Activated CD4-positive, alpha-beta T cell treated with anti-CD3 and anti-CD28 coated beads, Interleukin-2, amount 10 ng/mL, durations not matched to agents 24 days and 14 days (primary cell): ENCODE data around the gene STUB1. TPM values are rescaled to one million over a fixed set of nuclear protein-coding genes. Genes with fewer than 3 reads are reported as not detected.
A peak's percentile ranks its signal among the peaks of the same experiment; 100 is the strongest.

Experiments
- DNase-seq: peaks from one replicate; pipeline ENCODE4 v3.0.0; 2022
- H3K27ac Mint-ChIP-seq: one replicate; pipeline ENCODE4 v1.8.0; 2022; ENCODE audit warnings: mild to moderate bottlenecking, mixed read lengths
- H3K27me3 Mint-ChIP-seq: one replicate; pipeline ENCODE4 v1.8.0; 2022; ENCODE audit warnings: mixed read lengths
- H3K36me3 Mint-ChIP-seq: one replicate; pipeline ENCODE4 v1.8.0; 2022; ENCODE audit warnings: low read depth, mild to moderate bottlenecking, mixed read lengths
- H3K4me1 Mint-ChIP-seq: one replicate; pipeline ENCODE4 v1.8.0; 2021; ENCODE audit warnings: mixed read lengths
- H3K4me3 Mint-ChIP-seq: one replicate; pipeline ENCODE4 v1.8.0; 2022; ENCODE audit warnings: mild to moderate bottlenecking, moderate library complexity, mixed read lengths
- H3K9me3 Mint-ChIP-seq: one replicate; pipeline ENCODE4 v1.8.0; 2021; ENCODE audit warnings: mixed read lengths
- intact Hi-C: fragments of 100-400 bp; cut with micrococcal nuclease; formaldehyde crosslinking; loops from one replicate; pipeline ENCODE4 v1.15.1; 2023
- total RNA-seq: library from RNA; stranded (reverse); gene quantifications from 2 replicates; pipeline ENCODE4 v1.2.3, GENCODE V29; 2022

STUB1 gene
- total RNA-seq, 1 donor from 2014 or later, result 93.8 TPM

DNA sequence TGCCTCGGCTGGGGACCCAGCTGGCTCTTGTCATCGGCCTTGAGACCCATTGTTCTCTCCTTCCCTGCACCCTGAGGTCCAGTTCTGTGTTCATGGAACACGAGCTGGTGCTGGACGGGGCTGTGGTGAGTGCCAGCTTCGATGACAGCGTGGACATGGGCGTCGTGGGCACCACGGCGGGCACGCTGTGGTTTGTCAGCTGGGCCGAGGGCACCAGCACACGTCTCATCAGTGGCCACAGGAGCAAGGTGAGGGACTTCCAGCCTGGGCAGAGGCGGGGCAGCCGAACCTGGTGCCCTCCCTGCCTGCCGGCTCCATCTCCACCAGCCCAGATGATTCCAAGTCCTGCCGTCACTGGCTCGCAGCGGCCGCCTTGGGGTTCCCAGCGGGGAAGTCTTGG is 17.6 kb upstream of the STUB1 start:
- Mint-ChIP-seq H3K9me3 (no peaks in the 10 kb centered on the region), H3K4me1 (peaks cover 4% of the 10 kb centered on the region), H3K27me3 (no peaks in the 10 kb centered on the region), H3K4me3 (no peak overlapping the region), H3K27ac (no peak overlapping the region), H3K36me3 (peaks cover 2% of the 10 kb centered on the region)
- intact Hi-C loops, result loop anchor here (10.0 kb wide), 1 partner anchor 98 kb away; the partner anchor contains the start of genes NHLRC4, PIGQ and PRR35
- DNase-seq, result no peak

DNA sequence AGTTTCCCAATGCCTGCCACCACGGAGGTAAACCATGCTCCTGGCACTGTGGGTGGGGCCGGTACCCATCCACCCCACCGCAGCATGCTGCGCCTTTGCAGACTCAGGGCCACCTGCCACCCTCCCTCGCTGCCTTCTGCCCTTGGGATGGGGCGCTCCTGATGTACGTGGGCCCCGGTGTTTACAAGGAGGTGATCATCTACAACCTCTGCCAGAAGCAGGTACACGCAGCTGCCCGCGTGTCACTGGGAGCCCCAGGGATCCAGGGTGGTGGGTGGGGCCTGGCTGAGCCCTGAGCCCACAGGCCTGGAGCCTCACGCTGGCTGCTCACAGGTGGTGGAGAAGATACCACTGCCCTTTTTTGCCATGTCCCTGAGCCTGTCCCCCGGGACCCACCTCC is 13.6 kb upstream of the STUB1 start:
- peaks cover 4% of the 10 kb centered on the region for H3K4me1 Mint-ChIP-seq
- no peak for DNase-seq
- H3K4me3 Mint-ChIP-seq, result no peak overlapping the region
- H3K36me3 Mint-ChIP-seq, result peaks cover 15% of the 10 kb centered on the region
- H3K9me3 Mint-ChIP-seq, result no peaks in the 10 kb centered on the region
- no peaks in the 10 kb centered on the region for H3K27me3 Mint-ChIP-seq
- intact Hi-C loops, result loop anchor here (10.0 kb wide), 1 partner anchor 102 kb away; the partner anchor contains the start of genes NHLRC4, PIGQ and PRR35
- no peak overlapping the region for H3K27ac Mint-ChIP-seq

- no peaks in the 10 kb centered on the region for H3K27me3 Mint-ChIP-seq
- peaks cover 15% of the 10 kb centered on the region for H3K36me3 Mint-ChIP-seq
- intact Hi-C loops, result loop anchor here (10.0 kb wide), 1 partner anchor 102 kb away; the partner anchor contains the start of genes NHLRC4, PIGQ and PRR35
- peak overlapping the region; percentile 84 for H3K4me3 Mint-ChIP-seq
- DNase-seq, result no peak
- peak overlapping the region; percentile 92 for H3K27ac Mint-ChIP-seq
- peaks cover 4% of the 10 kb centered on the region for H3K4me1 Mint-ChIP-seq
- no peaks in the 10 kb centered on the region for H3K9me3 Mint-ChIP-seq
These were observed 13.0 kb upstream of the STUB1 start for GRCh38 chr16:667113-667779.

DNA sequence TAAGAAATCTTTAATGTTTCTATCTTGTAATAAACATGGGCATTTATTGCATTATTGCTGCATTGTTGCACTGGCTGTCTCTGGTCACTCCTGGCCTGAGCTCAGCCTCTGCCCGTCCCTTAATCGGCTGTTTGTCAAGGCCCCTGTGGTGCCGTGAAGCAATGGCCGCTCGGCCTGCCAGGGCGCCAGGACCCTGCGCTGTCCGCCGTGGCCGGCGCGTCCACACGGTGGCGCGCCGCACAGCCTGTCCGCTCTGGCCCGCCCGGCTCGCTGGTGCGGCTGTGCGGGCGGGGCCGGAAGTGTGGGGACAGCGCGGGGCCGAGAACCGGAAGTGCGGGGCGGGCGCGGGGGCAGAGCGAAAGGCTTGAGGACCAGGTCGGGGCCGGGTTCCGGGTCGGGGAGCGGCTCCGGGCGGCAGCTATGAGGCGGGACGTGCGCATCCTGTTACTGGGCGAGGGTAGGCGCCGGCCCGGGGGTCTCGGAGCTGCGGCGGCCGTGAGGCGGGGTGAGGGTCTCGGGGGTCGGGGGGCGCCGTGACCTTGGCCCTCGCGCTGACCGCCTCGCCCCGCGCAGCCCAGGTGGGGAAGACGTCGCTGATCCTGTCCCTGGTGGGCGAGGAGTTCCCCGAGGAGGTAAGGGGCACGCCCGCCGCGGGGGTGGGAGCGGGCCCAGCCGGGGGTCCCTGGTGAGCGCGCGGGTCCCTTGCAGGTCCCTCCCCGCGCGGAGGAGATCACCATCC is 12.3 kb upstream of the STUB1 start, which contains the start of gene RHOT2:
Gene RHOT2 (plus strand): TSS at position 353 of the 739 bp plus-strand sequence. CDS start 68 bp downstream, at position 421.
- intact Hi-C loops, result loop anchor here (1.0 to 10.0 kb wide), 2 partner anchors 11 to 103 kb away; partner anchors contain the start of genes NHLRC4, PIGQ and PRR35
- H3K27ac Mint-ChIP-seq, result peak within 1 kb of the TSS; percentile 92
- DNase-seq, result peak; percentile 99
- no peaks in the 10 kb centered on the region for H3K27me3 Mint-ChIP-seq
- peaks cover 4% of the 10 kb centered on the region for H3K4me1 Mint-ChIP-seq
- H3K9me3 Mint-ChIP-seq, result no peaks in the 10 kb centered on the region
- peaks cover 17% of the 10 kb centered on the region for H3K36me3 Mint-ChIP-seq
- peak within 1 kb of the TSS; percentile 84 for H3K4me3 Mint-ChIP-seq

DNA sequence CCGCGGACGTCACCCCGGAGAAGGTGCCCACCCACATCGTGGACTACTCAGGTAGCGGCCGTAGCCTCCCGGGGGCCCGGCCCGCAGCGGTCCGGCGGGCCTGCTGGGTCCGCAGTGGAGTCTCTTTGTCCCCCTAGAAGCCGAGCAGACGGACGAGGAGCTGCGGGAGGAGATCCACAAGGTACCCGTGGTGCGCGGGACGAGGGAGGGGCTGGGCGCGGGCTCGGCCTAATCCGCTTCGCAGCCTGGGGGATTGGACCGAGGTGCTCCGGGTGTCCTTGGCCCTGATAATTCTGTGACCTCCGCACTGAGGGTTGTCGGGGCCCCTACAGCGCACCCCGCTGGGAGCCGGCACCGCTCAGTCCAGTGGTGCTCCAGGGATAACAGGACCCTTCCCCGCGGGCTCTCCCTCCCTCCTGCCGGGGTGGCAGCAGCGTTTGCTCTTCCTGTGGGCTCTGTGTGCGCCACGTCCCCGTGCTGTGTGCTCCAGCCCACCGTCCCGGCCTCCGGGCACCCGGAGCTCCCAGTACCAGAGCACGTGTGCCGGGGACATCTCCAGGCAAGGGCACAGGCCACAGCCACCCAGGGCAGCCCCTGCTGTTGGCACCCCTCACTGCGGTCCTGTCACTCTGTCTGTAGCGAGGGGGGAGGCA is 11.6 kb upstream of the STUB1 start:
- peaks cover 4% of the 10 kb centered on the region for H3K4me1 Mint-ChIP-seq
- H3K27me3 Mint-ChIP-seq, result no peaks in the 10 kb centered on the region
- H3K9me3 Mint-ChIP-seq, result no peaks in the 10 kb centered on the region
- H3K4me3 Mint-ChIP-seq, result peak overlapping the region; percentile 84
- H3K36me3 Mint-ChIP-seq, result peaks cover 20% of the 10 kb centered on the region
- intact Hi-C loops, result loop anchor here (1.0 to 10.0 kb wide), 2 partner anchors 11 to 104 kb away; partner anchors contain the start of genes NHLRC4, PIGQ and PRR35
- DNase-seq, result peak; percentile 72
- peak overlapping the region; percentile 76 for H3K27ac Mint-ChIP-seq

- Mint-ChIP-seq H3K9me3 (no peaks in the 10 kb centered on the region), H3K36me3 (peaks cover 22% of the 10 kb centered on the region), H3K4me1 (peaks cover 4% of the 10 kb centered on the region), H3K27ac (no peak overlapping the region), H3K4me3 (peak overlapping the region; percentile 84), H3K27me3 (no peaks in the 10 kb centered on the region)
- no peak for DNase-seq
- intact Hi-C loops, result loop anchor here (10.0 kb wide), 1 partner anchor 105 kb away; the partner anchor contains the start of genes NHLRC4, PIGQ and PRR35
These were observed 10.5 kb upstream of the STUB1 start for GRCh38 chr16:669666-670065.

- no peak for DNase-seq
- Mint-ChIP-seq H3K9me3 (no peaks in the 10 kb centered on the region), H3K4me1 (peaks cover 5% of the 10 kb centered on the region), H3K27ac (no peak overlapping the region), H3K36me3 (peaks cover 24% of the 10 kb centered on the region), H3K4me3 (peak overlapping the region; percentile 84), H3K27me3 (peaks cover 5% of the 10 kb centered on the region)
- intact Hi-C loops, result no loop called here
These were observed 9.5 kb upstream of the STUB1 start for GRCh38 chr16:670485-671352.

DNA sequence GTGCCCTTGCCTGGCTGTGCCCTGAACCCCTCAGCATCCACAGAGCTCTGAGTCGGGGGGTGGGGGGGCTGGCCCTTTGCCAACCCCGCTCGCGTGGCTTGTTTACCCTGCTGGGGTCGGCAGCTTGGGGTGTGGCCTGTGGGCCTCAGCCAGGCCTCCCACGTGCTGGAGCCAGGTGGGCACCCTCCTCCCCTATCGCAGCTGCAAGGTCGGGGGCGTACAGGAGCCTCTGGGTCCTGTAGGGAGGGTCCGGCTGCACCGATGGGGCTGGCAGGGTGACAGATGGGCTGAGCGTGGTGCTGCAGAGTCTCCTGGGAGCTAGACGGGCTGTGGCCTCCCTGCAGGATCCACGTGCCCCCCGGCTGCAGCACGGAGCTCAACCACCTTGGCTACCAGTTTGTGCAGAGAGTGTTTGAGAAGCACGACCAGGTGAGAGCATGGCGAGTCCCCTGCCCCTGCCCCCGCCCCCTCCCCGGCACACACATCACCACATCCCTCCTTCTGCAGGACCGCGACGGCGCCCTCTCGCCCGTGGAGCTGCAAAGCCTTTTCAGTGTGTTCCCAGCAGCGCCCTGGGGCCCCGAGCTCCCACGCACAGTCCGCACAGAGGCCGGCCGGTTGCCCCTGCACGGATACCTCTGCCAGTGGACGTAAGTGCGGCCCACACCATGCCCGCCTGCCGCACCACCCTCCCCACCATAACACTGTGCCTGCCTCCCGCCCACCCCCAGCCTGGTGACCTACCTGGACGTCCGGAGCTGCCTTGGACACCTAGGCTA is 8.7 kb upstream of the STUB1 start:
- Mint-ChIP-seq H3K9me3 (no peaks in the 10 kb centered on the region), H3K27ac (no peak overlapping the region), H3K4me3 (no peak overlapping the region), H3K36me3 (peaks cover 24% of the 10 kb centered on the region), H3K4me1 (peaks cover 5% of the 10 kb centered on the region), H3K27me3 (peaks cover 5% of the 10 kb centered on the region)
- intact Hi-C loops, result no loop called here
- no peak for DNase-seq

GRCh38 chr16:672371-672770 is 7.8 kb upstream of the STUB1 start:
- intact Hi-C loops, result no loop called here
- Mint-ChIP-seq H3K27me3 (peaks cover 5% of the 10 kb centered on the region), H3K4me3 (no peak overlapping the region), H3K4me1 (peaks cover 5% of the 10 kb centered on the region), H3K9me3 (no peaks in the 10 kb centered on the region), H3K36me3 (peaks cover 24% of the 10 kb centered on the region), H3K27ac (no peak overlapping the region)
- no peak for DNase-seq

DNA sequence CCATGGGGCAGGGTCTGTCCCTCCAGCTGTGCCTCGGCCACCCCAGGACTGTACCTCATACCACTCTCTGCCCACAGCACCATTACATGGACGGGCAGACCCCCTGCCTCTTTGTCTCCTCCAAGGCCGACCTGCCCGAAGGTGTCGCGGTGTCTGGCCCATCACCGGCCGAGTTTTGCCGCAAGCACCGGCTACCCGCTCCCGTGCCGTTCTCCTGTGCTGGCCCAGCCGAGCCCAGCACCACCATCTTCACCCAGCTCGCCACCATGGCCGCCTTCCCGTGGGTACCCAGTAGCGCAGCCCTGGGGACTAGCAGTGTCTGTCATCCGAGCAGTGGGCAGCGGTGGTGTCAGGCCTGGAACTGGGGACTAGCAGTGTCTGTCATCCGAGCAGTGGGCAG is 7.4 kb upstream of the STUB1 start:
- Mint-ChIP-seq H3K36me3 (peaks cover 21% of the 10 kb centered on the region), H3K4me3 (no peak overlapping the region), H3K9me3 (no peaks in the 10 kb centered on the region), H3K27me3 (peaks cover 5% of the 10 kb centered on the region), H3K4me1 (peaks cover 3% of the 10 kb centered on the region), H3K27ac (no peak overlapping the region)
- DNase-seq, result no peak
- intact Hi-C loops, result no loop called here

- Mint-ChIP-seq H3K9me3 (no peaks in the 10 kb centered on the region), H3K36me3 (peaks cover 19% of the 10 kb centered on the region), H3K4me1 (peaks cover 3% of the 10 kb centered on the region), H3K27me3 (peaks cover 5% of the 10 kb centered on the region), H3K4me3 (no peak overlapping the region), H3K27ac (no peak overlapping the region)
- DNase-seq, result no peak
- intact Hi-C loops, result no loop called here
These were observed 6.7 kb upstream of the STUB1 start for GRCh38 chr16:673399-673991.

GRCh38 chr16:674214-674881 is 5.9 kb upstream of the STUB1 start:
- DNase-seq, result no peak
- H3K9me3 Mint-ChIP-seq, result no peaks in the 10 kb centered on the region

More at GRCh38 chr16:674214-674881, 5.9 kb upstream of the STUB1 start:
- intact Hi-C loops, result no loop called here
- Mint-ChIP-seq H3K4me3 (no peak overlapping the region), H3K27ac (no peak overlapping the region), H3K36me3 (peaks cover 17% of the 10 kb centered on the region), H3K27me3 (peaks cover 5% of the 10 kb centered on the region), H3K4me1 (peaks cover 5% of the 10 kb centered on the region)
